NCI-H748 treated with DMSO at 0.1 percent for 48 hours (cell line): Measurements from ENCODE around the gene GMPR2.
A peak's percentile ranks its signal among the peaks of the same experiment; 100 is the strongest.

Experiments used
- DNase-seq: peaks from one replicate; lab custom pipeline; 2025; lab: John Stamatoyannopoulos, UW

GMPR2 gene

DNA sequence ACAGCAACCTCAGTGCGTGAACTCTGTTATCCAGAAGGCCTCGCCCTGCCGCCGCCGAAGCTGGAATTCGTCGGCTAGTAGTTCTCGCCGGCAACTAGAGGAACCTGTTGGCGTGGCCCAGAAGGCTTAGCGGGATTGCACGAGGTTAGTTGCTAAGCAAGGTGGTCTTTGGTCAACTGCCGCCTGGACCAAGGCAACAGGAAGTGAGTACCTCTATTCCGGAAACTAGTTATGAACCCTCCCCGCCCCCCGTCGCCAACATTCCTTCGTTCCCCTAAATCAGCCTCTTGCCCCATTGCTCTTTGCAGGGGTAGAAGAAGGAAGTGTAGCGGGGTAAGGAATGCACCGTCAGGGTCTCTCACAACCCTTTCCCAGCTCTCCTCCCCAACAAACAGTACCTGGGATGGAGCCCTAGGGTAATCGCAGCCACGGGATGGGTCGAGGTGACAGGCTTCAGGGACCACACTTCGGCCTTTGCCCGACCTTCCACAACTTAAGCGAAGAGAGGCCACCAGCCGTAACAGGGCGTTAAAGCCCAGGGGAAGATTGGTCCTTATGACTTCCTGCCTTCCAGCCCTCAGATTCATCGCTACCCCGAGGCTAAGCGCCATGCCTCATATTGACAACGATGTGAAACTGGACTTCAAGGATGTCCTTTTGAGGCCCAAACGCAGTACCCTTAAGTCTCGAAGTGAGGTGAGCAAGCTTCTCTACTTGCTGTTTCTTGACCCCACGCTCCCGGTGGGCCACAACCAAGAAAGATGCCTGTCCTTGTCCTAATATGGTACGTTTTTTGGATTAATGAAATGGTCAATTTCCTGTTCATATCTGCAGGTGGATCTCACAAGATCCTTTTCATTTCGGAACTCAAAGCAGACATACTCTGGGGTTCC lies at the start of gene GMPR2:
Gene GMPR2, plus strand, starts transcription at position 285 of the 893 bp plus-strand sequence. Its CDS starts 325 bp downstream, at position 610.
- no peak for DNase-seq

DNA sequence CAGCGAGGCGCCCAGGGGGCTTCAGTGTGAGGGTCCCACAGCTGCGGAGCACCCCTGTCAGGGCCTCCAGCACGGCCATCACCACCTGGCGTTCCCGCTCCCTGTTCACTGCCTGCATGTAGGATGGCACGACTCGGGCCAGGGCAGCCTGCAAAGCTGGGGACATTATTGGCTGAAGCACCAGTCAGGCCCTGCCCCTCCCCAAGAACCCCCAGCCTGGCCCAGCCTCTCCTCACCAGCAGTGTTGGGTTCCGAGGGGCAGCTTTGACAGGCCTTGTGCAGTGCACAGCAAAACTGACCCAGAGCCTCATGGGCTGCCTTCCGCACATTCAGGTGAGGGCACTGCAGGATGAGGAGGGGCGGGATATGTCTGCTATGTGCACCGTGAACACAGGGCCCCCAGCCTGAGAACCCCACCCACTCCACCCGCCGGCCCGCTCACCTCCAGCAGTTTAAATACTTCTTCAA lies 49.7 kb upstream of the GMPR2 start:
- DNase-seq = no peak

- no peak for DNase-seq
Observed at GRCh38 chr14:24184104-24184970, 48.4 kb upstream of the GMPR2 start.

GRCh38 chr14:24185026-24185425 lies 47.7 kb upstream of the GMPR2 start:
- no peak for DNase-seq

DNA sequence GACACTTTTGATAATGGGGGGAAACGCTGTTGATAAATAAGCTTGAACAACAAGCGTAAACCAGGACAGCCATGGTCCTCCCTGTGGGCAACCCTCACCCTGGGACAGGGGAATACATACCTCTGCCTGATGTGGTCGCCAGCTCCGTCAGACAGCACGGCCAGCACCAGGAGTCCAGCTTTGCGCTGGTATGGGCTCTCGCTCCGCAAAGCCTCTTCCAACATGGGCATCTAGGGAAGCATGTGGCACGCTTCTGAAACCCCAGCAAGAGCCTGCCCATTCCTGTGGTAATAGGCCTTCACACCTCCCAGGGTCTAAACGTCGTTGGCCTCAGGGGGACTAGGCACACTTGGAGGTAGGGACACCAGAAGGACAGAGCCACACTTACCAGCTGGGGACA lies 47.0 kb upstream of the GMPR2 start:
- DNase-seq = no peak

GRCh38 chr14:24186831-24187538 lies 45.7 kb upstream of the GMPR2 start:
- no peak for DNase-seq

GRCh38 chr14:24187539-24187915 lies 45.2 kb upstream of the GMPR2 start:
- no peak for DNase-seq

- DNase-seq = peak; percentile 93
Observed at GRCh38 chr14:24188251-24189058, 44.3 kb upstream of the GMPR2 start, which contains the start of gene IPO4. Gene IPO4, minus strand, starts transcription at chr14:24188816. Its CDS starts 29 bp downstream, at chr14:24188787.

GRCh38 chr14:24189059-24189375 lies 43.7 kb upstream of the GMPR2 start:
- DNase-seq = no peak

- DNase-seq = no peak
Observed at GRCh38 chr14:24189460-24189859, 43.3 kb upstream of the GMPR2 start.

DNA sequence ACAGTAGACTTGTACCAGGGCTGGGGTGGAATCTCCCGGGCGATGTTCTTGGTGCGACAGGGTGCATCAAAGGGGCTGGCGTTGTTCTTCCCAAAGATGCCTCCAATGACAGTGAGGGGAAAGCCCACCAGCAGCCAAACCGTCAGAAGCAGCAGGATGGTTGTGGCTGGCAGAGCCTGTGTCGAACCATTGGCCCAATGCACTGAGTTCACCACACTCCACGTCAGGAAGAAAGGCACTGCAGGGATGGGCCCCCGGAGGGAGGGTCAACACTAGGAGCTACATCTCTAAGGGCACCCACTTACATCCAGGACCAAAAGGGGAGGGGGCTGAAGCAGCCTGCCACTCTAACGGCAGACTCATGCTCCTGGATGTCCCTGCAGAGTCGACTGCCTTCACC lies 42.3 kb upstream of the GMPR2 start:
- DNase-seq = no peak

GRCh38 chr14:24192933-24193332 lies 39.8 kb upstream of the GMPR2 start:
- DNase-seq = no peak

GRCh38 chr14:24194186-24194872 lies 38.4 kb upstream of the GMPR2 start:
- DNase-seq = no peak

DNA sequence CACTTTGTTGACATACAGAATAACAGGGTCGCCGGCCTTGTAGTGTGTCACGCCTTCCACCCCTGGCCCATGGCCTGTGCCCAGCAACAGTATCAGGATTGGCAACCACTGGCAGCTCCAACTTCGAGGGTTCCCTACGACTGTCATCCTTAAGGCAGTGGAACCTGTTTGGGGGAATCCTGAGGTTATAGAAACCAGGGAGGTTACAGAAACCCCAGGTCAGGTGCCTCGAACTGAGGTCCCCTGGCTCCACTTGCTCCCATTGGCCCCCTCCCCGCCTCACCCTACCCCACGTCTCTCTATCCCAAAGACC lies 37.9 kb upstream of the GMPR2 start:
- DNase-seq = no peak

GRCh38 chr14:24195186-24196070 lies 37.3 kb upstream of the GMPR2 start, which contains the start of gene TM9SF1:
Gene TM9SF1, minus strand, starts transcription at chr14:24195441. Its CDS starts 422 bp downstream, at chr14:24195019.
- peak; percentile 25 for DNase-seq

DNA sequence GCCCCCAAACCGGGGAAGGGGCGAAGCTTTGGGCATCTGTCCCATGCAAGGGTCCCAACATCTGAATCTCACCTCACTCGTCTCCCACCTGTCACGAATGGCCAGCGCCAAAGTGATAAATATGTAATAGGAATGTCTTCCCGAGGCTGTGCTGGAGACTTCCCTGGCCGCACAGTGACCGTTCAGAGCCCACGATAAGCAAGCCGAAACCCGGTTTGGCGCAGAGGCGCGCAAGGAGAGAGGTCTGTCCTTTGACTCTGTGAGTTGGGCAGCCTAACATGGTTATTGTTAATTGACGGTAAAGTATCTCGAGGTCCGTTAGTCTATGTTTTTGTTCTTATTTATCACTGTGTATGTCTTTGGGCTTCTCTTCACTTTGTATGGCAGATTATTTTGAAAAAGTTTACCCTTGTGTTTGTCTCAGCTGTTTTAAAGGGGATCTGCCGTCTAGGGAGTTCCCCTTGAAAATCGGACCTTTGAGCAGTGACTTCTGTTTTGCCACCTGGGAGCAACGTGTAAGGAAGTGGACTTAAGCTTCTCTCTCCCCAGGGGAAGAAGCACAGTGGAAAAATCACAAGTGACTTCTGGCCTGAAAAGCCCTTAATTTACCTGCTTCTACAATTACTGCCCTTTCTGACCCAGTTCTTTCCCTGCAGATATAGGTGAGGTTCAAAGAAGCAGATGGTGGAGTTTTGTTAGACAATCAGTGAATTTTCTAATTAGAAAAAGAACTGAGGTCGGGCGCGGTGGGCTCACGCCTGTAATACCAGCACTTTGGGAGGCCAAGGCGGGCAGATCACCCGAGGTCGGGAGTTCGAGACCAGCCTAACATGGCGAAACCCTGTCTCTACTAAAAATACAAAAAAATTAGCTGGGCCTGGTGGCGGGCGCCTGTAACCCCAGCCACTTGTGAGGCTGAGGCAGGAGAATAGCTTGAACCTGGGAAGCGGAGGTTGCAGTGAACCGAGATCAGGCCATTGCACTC lies 36.4 kb upstream of the GMPR2 start:
- no peak for DNase-seq

DNA sequence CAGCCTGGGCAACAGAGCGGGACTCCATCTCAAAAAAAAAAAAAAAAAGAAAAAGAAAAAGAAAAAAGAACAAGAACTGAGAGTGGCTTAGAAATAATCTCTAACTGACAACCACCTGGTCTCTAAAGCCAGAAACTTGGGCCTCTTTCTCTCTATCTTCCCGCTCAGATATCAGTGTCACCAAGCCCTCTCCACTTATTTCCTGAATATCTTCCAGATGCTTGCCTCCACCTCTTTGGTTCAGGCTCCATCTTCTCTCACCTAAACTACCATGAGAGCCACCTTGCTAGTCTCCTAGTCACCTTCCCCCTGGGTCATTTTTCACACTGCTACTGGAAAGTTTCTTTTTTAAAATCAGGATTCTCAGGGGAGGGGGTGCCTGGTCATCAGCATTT lies 35.7 kb upstream of the GMPR2 start:
- no peak for DNase-seq

DNA sequence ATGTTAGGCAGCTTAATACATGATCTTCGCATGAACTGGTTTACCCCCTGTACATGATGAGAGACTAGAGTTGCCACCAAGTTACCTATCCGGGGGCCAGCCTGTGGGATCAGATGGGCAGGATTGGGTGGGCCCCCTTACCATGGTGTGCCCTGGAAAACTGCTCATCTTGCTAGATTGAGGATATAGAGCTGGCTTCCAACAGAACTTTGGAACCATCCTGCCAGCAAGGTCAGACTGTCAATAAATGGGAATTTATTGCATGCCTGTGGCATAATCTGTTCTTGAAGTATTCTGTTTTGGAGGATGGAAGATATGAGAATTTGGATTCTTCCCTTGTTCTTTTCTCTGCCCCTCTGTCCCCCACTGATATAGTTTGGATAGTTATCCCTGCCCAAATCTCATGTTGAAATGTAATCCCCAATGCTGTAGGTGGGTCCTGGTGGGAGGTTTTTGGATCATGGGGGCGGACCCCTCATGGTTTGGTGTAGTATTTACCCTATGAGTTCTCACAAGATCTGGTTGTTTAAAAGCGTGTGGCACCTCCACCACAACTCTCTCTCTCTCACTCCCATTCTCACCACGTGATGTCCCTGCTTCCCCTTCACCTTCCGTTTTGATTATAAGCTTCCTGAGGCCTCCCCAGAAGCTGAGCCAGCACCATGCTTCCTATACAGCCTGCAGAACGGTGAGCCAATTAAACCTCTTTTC lies 33.8 kb upstream of the GMPR2 start:
- DNase-seq = no peak
